ENCODE results near the gene SP140.
A peak's percentile ranks its signal among the peaks of the same experiment; 100 is the strongest.
"Not testable (repeated sequence)": the region's sequence is repeated elsewhere in the genome, so short reads cannot be mapped to it uniquely, and the experiment has no call there.

The SP140 gene

GRCh38 chr2:230330725-230331124 is 105.2 kb downstream of the SP140 start:
- Mint-ChIP-seq H3K9me3 (no peaks in the 10 kb centered on the region), H3K27me3 (no peaks in the 10 kb centered on the region), H3K4me3 (peak overlapping the region; percentile 14), H3K4me1 (peaks cover 58% of the 10 kb centered on the region), H3K27ac (no peak overlapping the region), H3K36me3 (peaks cover 50% of the 10 kb centered on the region)
- no peak for DNase-seq (ENCODE audit: low spot score in 2 of 2)
- no peak for ATAC-seq (ENCODE audit: low read depth)

GRCh38 chr2:230335461-230335863 is 109.9 kb downstream of the SP140 start:
- DNase-seq (ENCODE audit: low spot score in 2 of 2) = no peak
- no peak for ATAC-seq (ENCODE audit: low read depth)
- Mint-ChIP-seq H3K4me1 (peaks cover 42% of the 10 kb centered on the region), H3K4me3 (peak overlapping the region; percentile 4), H3K27me3 (no peaks in the 10 kb centered on the region), H3K27ac (no peak overlapping the region), H3K36me3 (peaks cover 54% of the 10 kb centered on the region), H3K9me3 (no peaks in the 10 kb centered on the region)

DNA sequence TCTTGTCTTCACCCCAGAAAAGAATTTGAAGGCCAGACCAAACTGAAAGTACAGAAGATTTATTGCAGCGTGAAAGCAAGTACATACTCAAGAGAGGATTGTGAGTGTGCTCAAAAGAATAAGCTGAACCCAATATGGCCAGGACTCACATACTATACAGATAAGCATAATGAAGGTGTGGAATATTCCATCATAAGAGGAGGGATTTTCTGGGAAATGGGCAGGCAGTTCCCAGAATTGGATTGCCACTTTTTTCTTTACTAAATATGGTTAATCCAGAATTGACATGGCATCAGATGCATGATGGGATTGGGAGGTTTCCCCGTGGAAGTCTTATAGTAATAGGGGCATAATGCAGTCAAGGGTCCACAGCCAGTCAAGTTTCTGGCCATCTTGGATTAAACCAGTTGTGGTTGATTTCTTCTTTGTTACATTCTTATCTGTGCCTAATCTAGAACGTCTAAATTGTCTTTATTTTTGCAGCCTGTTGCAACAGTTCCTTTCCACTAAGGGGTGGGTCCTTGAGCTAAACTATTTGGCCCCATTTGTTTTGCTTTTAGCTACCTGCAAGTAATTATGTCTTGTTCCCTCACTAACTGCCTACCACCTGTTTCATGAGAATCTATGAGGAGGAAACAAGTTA is 110.4 kb downstream of the SP140 start:
- Mint-ChIP-seq H3K36me3 (peaks cover 50% of the 10 kb centered on the region), H3K4me3 (peak overlapping the region; percentile 4), H3K27me3 (no peaks in the 10 kb centered on the region), H3K9me3 (no peaks in the 10 kb centered on the region), H3K27ac (no peak overlapping the region), H3K4me1 (peaks cover 39% of the 10 kb centered on the region)
- no peak for ATAC-seq (ENCODE audit: low read depth)
- DNase-seq (ENCODE audit: low spot score in 2 of 2) = no peak

- ATAC-seq (ENCODE audit: low read depth); H3K27ac Mint-ChIP-seq; H3K4me3 Mint-ChIP-seq; DNase-seq (ENCODE audit: low spot score in 2 of 2); H3K27me3 Mint-ChIP-seq: not testable (repeated sequence)
- peaks cover 19% of the 10 kb centered on the region for H3K9me3 Mint-ChIP-seq
- peaks cover 20% of the 10 kb centered on the region for H3K4me1 Mint-ChIP-seq
- peaks cover 50% of the 10 kb centered on the region for H3K36me3 Mint-ChIP-seq
These were observed 116.5 kb downstream of the SP140 start for GRCh38 chr2:230341936-230342528.

- ATAC-seq (ENCODE audit: low read depth); DNase-seq (ENCODE audit: low spot score in 2 of 2); H3K27ac Mint-ChIP-seq; H3K27me3 Mint-ChIP-seq; H3K4me3 Mint-ChIP-seq: not testable (repeated sequence)
- H3K9me3 Mint-ChIP-seq = peaks cover 19% of the 10 kb centered on the region
- H3K4me1 Mint-ChIP-seq = peaks cover 30% of the 10 kb centered on the region
- H3K36me3 Mint-ChIP-seq = peaks cover 49% of the 10 kb centered on the region
These were observed 117.6 kb downstream of the SP140 start for GRCh38 chr2:230343041-230343624.

- no peak for DNase-seq (ENCODE audit: low spot score in 2 of 2)
- peaks cover 35% of the 10 kb centered on the region for H3K4me1 Mint-ChIP-seq
- H3K9me3 Mint-ChIP-seq = peaks cover 19% of the 10 kb centered on the region
- no peak for ATAC-seq (ENCODE audit: low read depth)
- no peak overlapping the region for H3K27ac Mint-ChIP-seq
- H3K36me3 Mint-ChIP-seq = peaks cover 51% of the 10 kb centered on the region
- no peak overlapping the region for H3K4me3 Mint-ChIP-seq
- H3K27me3 Mint-ChIP-seq = no peaks in the 10 kb centered on the region
These were observed 118.2 kb downstream of the SP140 start for GRCh38 chr2:230343747-230344146.

DNA sequence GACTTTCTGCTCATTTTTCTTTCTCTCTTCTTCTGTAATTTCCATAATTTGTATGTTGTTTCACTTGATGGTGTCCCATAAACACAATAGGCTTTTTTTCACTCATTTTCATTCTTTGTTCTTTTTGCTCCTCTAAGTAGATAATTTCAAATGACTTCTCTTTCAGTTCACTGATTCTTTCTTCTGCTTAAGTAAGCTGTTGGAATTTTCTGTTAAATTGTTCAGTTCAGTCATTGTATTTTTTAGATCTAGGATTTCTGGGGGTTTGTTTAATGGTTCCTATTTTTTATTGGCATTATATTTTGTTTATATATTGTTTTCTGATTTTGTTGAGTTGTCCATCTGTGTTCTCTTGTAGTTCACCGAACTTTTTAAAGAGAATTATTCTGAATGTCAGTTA is 120.9 kb downstream of the SP140 start:
- Mint-ChIP-seq H3K27ac (peak overlapping the region; percentile 8), H3K36me3 (peaks cover 53% of the 10 kb centered on the region), H3K4me1 (peaks cover 44% of the 10 kb centered on the region), H3K4me3 (no peak overlapping the region), H3K9me3 (peaks cover 19% of the 10 kb centered on the region), H3K27me3 (no peaks in the 10 kb centered on the region)
- ATAC-seq (ENCODE audit: low read depth) = no peak
- DNase-seq (ENCODE audit: low spot score in 2 of 2) = no peak

DNA sequence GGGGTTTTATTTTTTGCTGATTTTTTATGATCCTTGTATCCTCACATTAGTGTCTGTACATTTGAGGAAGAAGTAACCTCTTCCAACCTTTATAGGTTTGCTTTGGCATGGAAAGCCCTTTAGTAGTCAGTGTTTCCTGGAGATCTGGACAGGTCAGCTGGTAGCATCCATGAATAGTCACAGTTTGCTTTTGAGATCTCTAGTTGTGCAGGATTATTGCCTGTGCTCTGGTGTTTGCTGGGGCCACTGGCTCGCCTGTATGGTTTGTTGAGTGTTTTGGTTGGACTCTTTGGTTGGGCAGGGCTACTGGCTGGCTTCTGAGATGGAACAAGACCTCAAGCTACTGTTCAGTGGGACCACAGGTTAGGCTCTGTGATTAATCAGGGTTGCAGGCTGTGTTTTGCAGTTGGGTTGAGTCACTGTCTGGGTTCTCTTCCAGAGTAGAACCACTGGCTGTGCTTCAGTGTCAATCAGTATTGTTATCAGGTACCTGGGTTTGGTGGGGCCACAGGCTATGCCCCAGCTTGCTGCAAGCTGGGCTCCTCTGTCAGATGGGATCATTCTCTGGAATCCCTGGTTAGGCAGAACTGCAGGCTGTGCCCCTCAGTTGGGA is 121.5 kb downstream of the SP140 start:
- Mint-ChIP-seq H3K27ac (peak overlapping the region; percentile 8), H3K27me3 (no peaks in the 10 kb centered on the region), H3K4me3 (no peak overlapping the region), H3K36me3 (peaks cover 56% of the 10 kb centered on the region), H3K9me3 (peaks cover 19% of the 10 kb centered on the region), H3K4me1 (peaks cover 44% of the 10 kb centered on the region)
- no peak for DNase-seq (ENCODE audit: low spot score in 2 of 2)
- ATAC-seq (ENCODE audit: low read depth) = no peak

DNA sequence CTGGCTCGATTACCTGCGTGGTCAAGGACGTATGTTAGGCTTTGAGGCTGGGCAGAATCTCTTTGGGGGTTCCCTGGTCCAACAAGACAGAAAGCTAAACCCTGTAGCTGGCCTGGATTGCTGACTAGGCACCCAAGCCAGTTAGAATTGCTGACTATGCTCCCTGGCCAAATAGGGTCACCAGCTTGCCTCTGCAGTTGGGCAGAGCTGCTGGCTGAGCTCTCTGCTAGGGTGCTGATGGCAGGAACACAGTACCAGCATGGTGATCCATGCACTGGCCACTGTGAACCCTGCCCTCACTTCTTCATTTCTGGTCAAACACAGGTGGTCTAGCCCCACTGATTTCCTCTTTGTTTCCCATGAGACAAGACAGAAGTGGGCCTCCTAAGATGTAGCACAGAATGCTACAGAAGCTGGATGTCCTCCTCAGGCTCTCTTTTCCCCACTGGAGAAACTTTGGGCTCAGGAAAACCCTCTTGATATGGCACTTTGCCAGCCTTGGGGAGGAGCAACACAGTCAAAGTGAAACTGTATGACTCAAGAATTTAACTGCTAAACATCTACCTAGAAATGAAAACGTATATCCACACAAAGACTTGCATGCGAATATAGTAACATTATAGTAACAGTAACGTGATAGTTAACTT is 122.2 kb downstream of the SP140 start:
- Mint-ChIP-seq H3K4me3 (peak overlapping the region; percentile 55), H3K27ac (peak overlapping the region; percentile 82), H3K9me3 (peaks cover 18% of the 10 kb centered on the region), H3K27me3 (no peaks in the 10 kb centered on the region), H3K4me1 (peaks cover 42% of the 10 kb centered on the region), H3K36me3 (peaks cover 53% of the 10 kb centered on the region)
- no peak for DNase-seq (ENCODE audit: low spot score in 2 of 2)
- ATAC-seq (ENCODE audit: low read depth) = peak; percentile 65

DNA sequence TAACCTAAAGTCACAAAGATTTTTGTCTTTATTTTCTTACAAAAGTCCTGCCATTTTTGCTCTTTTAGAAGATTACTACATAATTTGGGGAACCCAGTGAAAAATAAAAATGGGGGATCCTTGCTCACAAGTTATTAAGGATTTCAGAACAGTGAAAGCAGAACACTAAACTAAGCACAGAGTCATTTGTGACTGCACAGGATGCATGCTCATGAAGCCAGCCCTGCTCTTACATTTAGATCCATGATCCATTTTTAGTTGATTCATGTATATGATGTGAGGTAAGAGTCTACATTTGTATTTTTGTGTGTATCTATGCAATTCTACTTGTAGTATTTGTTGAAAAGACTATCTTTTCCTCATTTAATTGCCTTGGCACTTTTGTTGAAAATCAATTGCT is 123.3 kb downstream of the SP140 start:
- Mint-ChIP-seq H3K4me3 (no peak overlapping the region), H3K4me1 (peaks cover 35% of the 10 kb centered on the region), H3K9me3 (peaks cover 12% of the 10 kb centered on the region), H3K36me3 (peaks cover 45% of the 10 kb centered on the region), H3K27me3 (no peaks in the 10 kb centered on the region), H3K27ac (peak overlapping the region; percentile 82)
- DNase-seq (ENCODE audit: low spot score in 2 of 2) (no peak), ATAC-seq (ENCODE audit: low read depth) (no peak)

DNA sequence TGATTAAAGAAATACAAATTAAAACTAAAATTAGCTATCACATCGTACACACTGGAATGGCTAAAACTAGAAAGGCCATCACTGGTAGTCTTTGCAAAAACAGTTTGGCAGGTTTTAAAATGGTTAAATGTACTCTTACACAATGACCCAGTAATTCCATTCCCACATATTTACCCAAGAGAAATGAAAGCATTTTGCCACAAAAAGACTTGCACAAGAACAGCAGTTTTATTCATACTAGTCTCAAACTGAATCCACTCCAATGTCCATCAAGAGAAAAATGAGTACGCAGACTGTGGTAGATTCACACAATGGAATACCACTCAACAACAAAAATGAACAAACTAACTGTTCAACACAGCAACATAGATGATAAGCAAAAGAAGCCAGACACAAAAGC is 130.5 kb downstream of the SP140 start:
- DNase-seq (ENCODE audit: low spot score in 2 of 2) = no peak
- H3K36me3 Mint-ChIP-seq = peaks cover 33% of the 10 kb centered on the region

GRCh38 chr2:230358305-230358704 is 132.8 kb downstream of the SP140 start:
- no peaks in the 10 kb centered on the region for H3K27me3 Mint-ChIP-seq
- H3K36me3 Mint-ChIP-seq = peaks cover 41% of the 10 kb centered on the region
- DNase-seq (ENCODE audit: low spot score in 2 of 2) = no peak
- H3K27ac Mint-ChIP-seq = peak overlapping the region; percentile 68
- H3K9me3 Mint-ChIP-seq = no peaks in the 10 kb centered on the region
- ATAC-seq (ENCODE audit: low read depth) = no peak
- no peak overlapping the region for H3K4me3 Mint-ChIP-seq
- peaks cover 28% of the 10 kb centered on the region for H3K4me1 Mint-ChIP-seq

More for the DNA sequence above, 130.5 kb downstream of the SP140 start:
- Mint-ChIP-seq H3K27me3 (no peaks in the 10 kb centered on the region), H3K4me3 (no peak overlapping the region), H3K27ac (peak overlapping the region; percentile 60), H3K9me3 (no peaks in the 10 kb centered on the region), H3K4me1 (peaks cover 9% of the 10 kb centered on the region)
- ATAC-seq (ENCODE audit: low read depth) = no peak

DNA sequence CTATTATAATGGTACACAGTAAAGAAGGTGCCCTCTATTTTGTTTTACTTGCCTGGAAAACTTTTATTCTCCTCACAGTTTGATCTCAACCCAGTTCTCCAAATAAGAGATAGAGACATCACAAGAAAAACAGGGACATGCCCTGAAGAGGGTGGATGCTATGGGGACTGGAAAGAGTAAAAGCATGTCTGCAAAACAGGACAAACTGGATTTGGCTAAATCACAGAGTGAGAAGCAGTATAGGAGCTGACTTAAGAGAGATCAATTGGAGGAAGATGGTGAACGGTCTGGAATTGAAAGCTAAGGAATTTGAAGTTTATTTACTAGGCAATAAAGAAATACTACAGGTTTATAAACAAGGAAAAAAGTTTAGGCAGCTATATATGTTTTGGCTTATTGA is 134.5 kb downstream of the SP140 start:
- Mint-ChIP-seq H3K9me3 (peaks cover 1% of the 10 kb centered on the region), H3K27me3 (no peaks in the 10 kb centered on the region), H3K4me3 (no peak overlapping the region), H3K4me1 (peaks cover 31% of the 10 kb centered on the region), H3K36me3 (peaks cover 42% of the 10 kb centered on the region), H3K27ac (peak overlapping the region; percentile 0)
- DNase-seq (ENCODE audit: low spot score in 2 of 2) = no peak
- ATAC-seq (ENCODE audit: low read depth) = no peak
